OCI-LY1 (cell line): ENCODE data around the gene ZCCHC8.

Source experiments
- H2AFZ ChIP-seq: fragments of 200-600 bp; sonication (generic), shearing (Covaris generic); 2 replicates; pipeline ENCODE4 v1.6.0; 2014; ENCODE audit warnings: antibody characterized with exemption, mild to moderate bottlenecking, low read length
- H3F3A ChIP-seq: fragments of 200-600 bp; sonication (generic), shearing (Covaris generic); 2 replicates; pipeline ENCODE4 v1.6.0; 2014; ENCODE audit warnings: mild to moderate bottlenecking, antibody characterized with exemption, low read length, moderate library complexity; ENCODE audit not compliant: insufficient read depth
- H3K27ac ChIP-seq: fragments of 200-600 bp; sonication (generic); 2 replicates; pipeline ENCODE4 v1.5.1; 2014; ENCODE audit warnings: low read length, mixed run types, mild to moderate bottlenecking, low read depth; ENCODE audit not compliant: poor library complexity, severe bottlenecking
- H3K27me3 ChIP-seq: fragments of 200-600 bp; sonication (generic); 2 replicates; pipeline ENCODE4 v1.6.0; 2014; ENCODE audit warnings: antibody characterized with exemption, mild to moderate bottlenecking, low read length, moderate library complexity; ENCODE audit not compliant: insufficient read depth
- H3K36me3 ChIP-seq: fragments of 200-600 bp; sonication (generic); 2 replicates; pipeline ENCODE4 v1.6.1; 2014; ENCODE audit warnings: mild to moderate bottlenecking, antibody characterized with exemption, low read length, moderate library complexity, mixed read lengths; ENCODE audit not compliant: insufficient read depth
- H3K4me1 ChIP-seq: fragments of 200-600 bp; sonication (generic); 2 replicates; pipeline ENCODE4 v1.5.1; 2014; ENCODE audit warnings: mild to moderate bottlenecking, low read length, moderate library complexity; ENCODE audit not compliant: insufficient read depth, severe bottlenecking
- H3K4me2 ChIP-seq: fragments of 200-600 bp; sonication (generic), shearing (Covaris generic); 2 replicates; pipeline ENCODE4 v1.6.1; 2014; ENCODE audit warnings: low read length
- H3K4me3 ChIP-seq: fragments of 200-600 bp; sonication (generic); 2 replicates; pipeline ENCODE4 v1.5.1; 2014; ENCODE audit warnings: low read length, low read depth, mild to moderate bottlenecking, mixed read lengths; ENCODE audit not compliant: poor library complexity, severe bottlenecking
- H3K79me2 ChIP-seq: fragments of 200-600 bp; shearing (Covaris generic); 2 replicates; pipeline ENCODE4 v1.6.1; 2016; ENCODE audit warnings: mixed run types, low read length, mixed read lengths; ENCODE audit not compliant: insufficient read depth
- H3K9ac ChIP-seq: fragments of 200-600 bp; sonication (generic), shearing (Covaris generic); 2 replicates; pipeline ENCODE4 v1.6.1; 2014; ENCODE audit warnings: mild to moderate bottlenecking, low read length, mixed read lengths
- H3K9me2 ChIP-seq: fragments of 200-600 bp; sonication (generic), shearing (Covaris generic); 2 replicates; pipeline ENCODE4 v1.6.1; 2014; ENCODE audit warnings: low read depth, mild to moderate bottlenecking, low read length, mixed read lengths
- H3K9me3 ChIP-seq: fragments of 200-600 bp; shearing (Covaris generic); 2 replicates; pipeline ENCODE4 v1.6.1; 2014; ENCODE audit warnings: low read length, mixed read lengths
- H4K20me1 ChIP-seq: fragments of 200-600 bp; sonication (generic), shearing (Covaris generic); 2 replicates; pipeline ENCODE4 v1.6.0; 2016; ENCODE audit warnings: mild to moderate bottlenecking, low read length; ENCODE audit not compliant: insufficient read depth
- EZH2 ChIP-seq: fragments of 200-600 bp; sonication (generic), shearing (Covaris generic); IDR thresholded peaks from 2 replicates; pipeline ENCODE4 v1.8.0; 2017; ENCODE audit warnings: borderline replicate concordance, mixed run types, mild to moderate bottlenecking, antibody characterized with exemption, low read length, moderate library complexity, mixed read lengths
- TF ChIP-seq, protein P1 (sequence below): fragments of 200-600 bp; sonication (generic), shearing (Covaris generic); IDR thresholded peaks from 2 replicates; pipeline ENCODE4 v1.5.1; 2017; ENCODE audit warnings: mild to moderate bottlenecking, antibody characterized with exemption, low read length, moderate library complexity, mixed read lengths

Gene ZCCHC8

DNA sequence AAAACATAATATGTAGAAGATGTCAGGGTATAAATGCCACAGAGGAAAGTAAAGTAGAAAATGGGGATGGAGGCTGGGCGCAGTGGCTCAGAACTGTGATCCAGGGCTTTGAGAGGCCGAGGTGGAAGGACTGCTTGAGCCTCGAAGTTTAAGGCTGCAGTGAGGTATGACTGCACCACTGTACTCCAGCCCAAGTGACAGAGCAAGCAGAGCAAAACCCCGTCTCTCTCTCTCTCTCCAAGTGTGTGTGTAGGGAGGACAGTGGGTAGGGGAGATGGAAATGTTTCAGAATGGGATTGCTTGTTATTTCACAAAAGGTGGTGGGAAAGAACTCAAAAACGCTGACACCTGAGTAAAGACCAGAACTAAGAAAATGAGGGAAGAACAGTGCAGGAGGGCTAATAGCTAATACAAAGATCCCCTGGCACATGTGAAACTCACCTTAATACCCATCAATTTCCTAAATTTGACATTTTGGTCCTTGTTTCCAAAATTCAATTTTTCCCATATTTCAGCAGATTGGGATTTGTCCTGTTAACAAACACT is 5.7 kb upstream of the ZCCHC8 start:
- Histone ChIP-seq H3F3A (peaks cover 18% of the 10 kb centered on the region), H3K79me2 (0 out of 2 replicates have a peak, but pooled peaks cover 4% of the 10 kb centered on the region), H3K9me2 (no peaks in the 10 kb centered on the region), H3K4me2 (no peak overlapping the region), H3K27ac (no peak overlapping the region), H3K4me3 (no peak overlapping the region), H4K20me1 (no peaks in the 10 kb centered on the region), H3K36me3 (peaks cover 87% of the 10 kb centered on the region), H2AFZ (no peak overlapping the region), H3K27me3 (no peaks in the 10 kb centered on the region), H3K4me1 (peaks cover 13% of the 10 kb centered on the region), H3K9me3 (no peaks in the 10 kb centered on the region), H3K9ac (no peak overlapping the region)
- no peak for TF ChIP-seq EZH2
- TF ChIP-seq, protein P1, sequence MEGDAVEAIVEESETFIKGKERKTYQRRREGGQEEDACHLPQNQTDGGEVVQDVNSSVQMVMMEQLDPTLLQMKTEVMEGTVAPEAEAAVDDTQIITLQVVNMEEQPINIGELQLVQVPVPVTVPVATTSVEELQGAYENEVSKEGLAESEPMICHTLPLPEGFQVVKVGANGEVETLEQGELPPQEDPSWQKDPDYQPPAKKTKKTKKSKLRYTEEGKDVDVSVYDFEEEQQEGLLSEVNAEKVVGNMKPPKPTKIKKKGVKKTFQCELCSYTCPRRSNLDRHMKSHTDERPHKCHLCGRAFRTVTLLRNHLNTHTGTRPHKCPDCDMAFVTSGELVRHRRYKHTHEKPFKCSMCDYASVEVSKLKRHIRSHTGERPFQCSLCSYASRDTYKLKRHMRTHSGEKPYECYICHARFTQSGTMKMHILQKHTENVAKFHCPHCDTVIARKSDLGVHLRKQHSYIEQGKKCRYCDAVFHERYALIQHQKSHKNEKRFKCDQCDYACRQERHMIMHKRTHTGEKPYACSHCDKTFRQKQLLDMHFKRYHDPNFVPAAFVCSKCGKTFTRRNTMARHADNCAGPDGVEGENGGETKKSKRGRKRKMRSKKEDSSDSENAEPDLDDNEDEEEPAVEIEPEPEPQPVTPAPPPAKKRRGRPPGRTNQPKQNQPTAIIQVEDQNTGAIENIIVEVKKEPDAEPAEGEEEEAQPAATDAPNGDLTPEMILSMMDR: no peak

DNA sequence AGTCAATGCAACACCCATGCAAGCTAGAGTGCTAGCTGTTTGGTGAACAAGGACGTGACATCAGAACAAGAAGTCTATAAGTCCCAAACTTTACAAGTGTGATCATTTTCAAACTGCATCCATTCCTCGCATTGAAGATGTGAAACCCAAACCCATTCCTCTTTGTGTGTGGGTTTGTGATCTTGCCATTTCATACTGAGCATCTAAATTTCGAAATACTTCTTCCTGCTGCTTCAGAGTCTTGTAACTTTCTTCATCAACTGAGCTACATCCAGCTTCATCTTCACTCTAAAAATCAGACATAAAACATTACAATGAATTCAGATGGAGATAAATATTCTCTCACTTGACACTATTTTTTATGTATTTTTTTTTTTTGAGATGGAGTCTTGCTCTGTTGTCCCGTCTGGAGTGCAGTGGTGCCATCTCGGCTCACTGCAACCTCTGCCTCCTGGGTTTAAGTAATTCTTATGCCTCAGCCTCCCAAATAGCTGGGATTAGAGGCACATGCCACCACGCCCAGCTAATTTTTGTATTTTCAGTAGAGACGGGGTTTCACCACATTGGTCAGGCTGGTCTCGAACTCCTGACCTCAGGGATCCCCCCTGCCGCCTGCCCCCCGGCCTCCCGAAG is 4.8 kb upstream of the ZCCHC8 start:
- H2AFZ ChIP-seq: no peak overlapping the region
- no peaks in the 10 kb centered on the region for H3K9me3 ChIP-seq
- no peak overlapping the region for H3K4me2 ChIP-seq
- no peaks in the 10 kb centered on the region for H3K9me2 ChIP-seq
- H3K27ac ChIP-seq: no peak overlapping the region
- no peak for TF ChIP-seq EZH2
- TF ChIP-seq, protein P1: no peak
- H3F3A ChIP-seq: peaks cover 18% of the 10 kb centered on the region
- no peak overlapping the region for H3K9ac ChIP-seq
- no peaks in the 10 kb centered on the region for H3K27me3 ChIP-seq
- no peaks in the 10 kb centered on the region for H4K20me1 ChIP-seq
- 0 out of 2 replicates have a peak, but pooled peaks cover 4% of the 10 kb centered on the region for H3K79me2 ChIP-seq
- H3K4me1 ChIP-seq: peaks cover 18% of the 10 kb centered on the region
- peaks cover 77% of the 10 kb centered on the region for H3K36me3 ChIP-seq
- no peak overlapping the region for H3K4me3 ChIP-seq

DNA sequence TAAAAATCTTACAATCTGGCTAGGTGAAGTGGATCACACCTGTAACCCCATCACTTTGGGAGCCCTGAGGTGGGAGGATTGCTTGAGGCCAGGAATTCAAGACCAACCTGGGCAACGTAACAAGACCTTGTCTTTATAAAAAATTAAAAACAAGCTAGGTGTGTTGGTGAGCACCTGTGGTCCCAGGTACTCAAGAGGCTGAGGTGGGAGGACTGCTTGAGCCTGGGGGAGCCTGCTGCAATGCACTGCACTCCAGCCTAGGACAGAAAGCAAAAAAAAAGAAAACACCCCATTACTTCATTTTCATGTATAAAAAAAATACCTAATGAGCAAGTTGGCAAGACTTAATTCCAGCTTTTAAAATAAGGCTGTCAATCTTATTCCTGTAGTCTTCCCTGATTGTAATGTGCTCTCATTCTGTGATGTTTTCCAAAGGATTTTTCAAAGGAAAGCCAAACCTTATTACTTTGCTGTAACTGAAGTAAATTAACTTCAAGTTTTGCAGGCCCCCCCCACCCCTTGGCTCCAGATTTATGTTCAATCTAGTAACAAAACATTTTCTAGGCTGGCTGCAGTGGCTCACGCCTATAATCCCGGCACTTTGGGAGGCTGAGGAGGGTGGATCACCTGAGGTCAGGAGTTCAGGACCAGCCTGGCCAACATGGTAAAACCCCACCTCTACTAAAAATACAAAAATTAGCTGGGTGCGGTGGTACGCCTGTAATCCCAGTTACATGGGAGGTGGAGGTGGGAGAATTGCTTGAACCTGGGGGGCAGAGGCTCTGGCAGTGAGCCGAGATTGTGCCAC is 3.3 kb upstream of the ZCCHC8 start:
- no peak for TF ChIP-seq EZH2
- TF ChIP-seq, protein P1: no peak
- H3F3A ChIP-seq: peaks cover 18% of the 10 kb centered on the region

More for the DNA sequence above, 3.3 kb upstream of the ZCCHC8 start:
- no peak overlapping the region for H3K4me3 ChIP-seq
- H4K20me1 ChIP-seq: no peaks in the 10 kb centered on the region
- no peak overlapping the region for H3K4me2 ChIP-seq
- peaks cover 62% of the 10 kb centered on the region for H3K36me3 ChIP-seq
- H2AFZ ChIP-seq: no peak overlapping the region
- no peaks in the 10 kb centered on the region for H3K27me3 ChIP-seq
- no peak overlapping the region for H3K9ac ChIP-seq
- H3K27ac ChIP-seq: peak overlapping the region; percentile 89
- no peaks in the 10 kb centered on the region for H3K9me3 ChIP-seq
- peaks cover 18% of the 10 kb centered on the region for H3K4me1 ChIP-seq
- no peaks in the 10 kb centered on the region for H3K9me2 ChIP-seq
- H3K79me2 ChIP-seq: peaks cover 12% of the 10 kb centered on the region
